LNCAP (cell line): ENCODE measurements around the gene MAP10.

Experiments
- TF ChIP-seq, protein P1 (sequence below): fragments of 450-650 bp; IDR thresholded peaks from 2 replicates; pipeline ENCODE4 v1.5.1; 2017; ENCODE audit warnings: mild to moderate bottlenecking

The MAP10 gene

GRCh38 chr1:232845406-232845955, 40.3 kb downstream of the MAP10 start:
- TF ChIP-seq, protein P1, sequence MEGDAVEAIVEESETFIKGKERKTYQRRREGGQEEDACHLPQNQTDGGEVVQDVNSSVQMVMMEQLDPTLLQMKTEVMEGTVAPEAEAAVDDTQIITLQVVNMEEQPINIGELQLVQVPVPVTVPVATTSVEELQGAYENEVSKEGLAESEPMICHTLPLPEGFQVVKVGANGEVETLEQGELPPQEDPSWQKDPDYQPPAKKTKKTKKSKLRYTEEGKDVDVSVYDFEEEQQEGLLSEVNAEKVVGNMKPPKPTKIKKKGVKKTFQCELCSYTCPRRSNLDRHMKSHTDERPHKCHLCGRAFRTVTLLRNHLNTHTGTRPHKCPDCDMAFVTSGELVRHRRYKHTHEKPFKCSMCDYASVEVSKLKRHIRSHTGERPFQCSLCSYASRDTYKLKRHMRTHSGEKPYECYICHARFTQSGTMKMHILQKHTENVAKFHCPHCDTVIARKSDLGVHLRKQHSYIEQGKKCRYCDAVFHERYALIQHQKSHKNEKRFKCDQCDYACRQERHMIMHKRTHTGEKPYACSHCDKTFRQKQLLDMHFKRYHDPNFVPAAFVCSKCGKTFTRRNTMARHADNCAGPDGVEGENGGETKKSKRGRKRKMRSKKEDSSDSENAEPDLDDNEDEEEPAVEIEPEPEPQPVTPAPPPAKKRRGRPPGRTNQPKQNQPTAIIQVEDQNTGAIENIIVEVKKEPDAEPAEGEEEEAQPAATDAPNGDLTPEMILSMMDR: no peak

DNA sequence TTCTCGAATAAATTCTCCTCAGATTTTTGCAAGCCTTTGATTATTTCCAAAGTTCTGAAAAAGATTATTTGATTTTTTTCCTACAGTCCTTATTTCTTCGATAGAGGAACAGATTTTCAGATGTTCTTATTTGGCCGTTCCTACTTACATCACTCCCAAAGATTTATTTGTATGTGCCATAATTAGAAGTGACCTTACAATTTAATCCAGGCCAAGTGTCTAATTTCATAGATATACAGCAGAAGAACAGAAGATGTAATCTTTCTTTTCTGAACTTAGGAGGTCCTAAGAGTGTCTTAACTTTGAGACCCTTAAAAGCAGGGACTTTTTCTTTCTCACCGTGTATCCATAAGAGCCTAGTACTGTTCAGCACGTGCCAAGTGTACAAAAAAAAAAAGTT, 46.3 kb downstream of the MAP10 start:
- TF ChIP-seq, protein P1: no peak

GRCh38 chr1:232853994-232854797, 49.0 kb downstream of the MAP10 start:
- TF ChIP-seq, protein P1: no peak

- TF ChIP-seq, protein P1: no peak
Measured at GRCh38 chr1:232854798-232855159, 49.6 kb downstream of the MAP10 start.

GRCh38 chr1:232856541-232856940, 51.3 kb downstream of the MAP10 start:
- TF ChIP-seq, protein P1: no peak
